Activated CD4-positive, alpha-beta T cell treated with anti-CD3 and anti-CD28 coated beads for 4 hours (primary cell): Measurements from ENCODE around the gene SLC16A2.

Source experiments
- DNase-seq, 2 donors: peaks; one replicate each; pipeline ENCODE4 v3.0.0-alpha.2; 2020

SLC16A2 gene

GRCh38 chrX:74545880-74546523 lies 124.7 kb downstream of the SLC16A2 start:
- no peak for DNase-seq

- DNase-seq, result no peak
Measured at GRCh38 chrX:74546984-74547383, 125.7 kb downstream of the SLC16A2 start.

GRCh38 chrX:74550295-74550802 lies 129.1 kb downstream of the SLC16A2 start:
- peak; percentile 82 to 87 for DNase-seq

- DNase-seq, result no peak
Measured at GRCh38 chrX:74551934-74552333, 130.6 kb downstream of the SLC16A2 start.

GRCh38 chrX:74557378-74557777 lies 136.1 kb downstream of the SLC16A2 start:
- DNase-seq, result no peak

GRCh38 chrX:74578137-74578536 lies 156.8 kb downstream of the SLC16A2 start:
- no peak for DNase-seq

- DNase-seq, result no peak
Measured at GRCh38 chrX:74579597-74580198, 158.4 kb downstream of the SLC16A2 start.
